ENCODE results near the gene SCML1.

Gene SCML1

GRCh38 chrX:17736856-17737709 is at the start of gene SCML1:
Gene SCML1 (plus strand): TSS chrX:17737493. CDS start chrX:17744187, 6,694 bp downstream.
- Histone ChIP-seq H3K4me3 (peak within 1 kb of the TSS; percentile 42 to 60 (median 48)), H3K27ac (peak within 1 kb of the TSS in 20 of 21 experiments; percentile 45 to 89 (median 66))

GRCh38 chrX:17687648-17688047 is 49.6 kb upstream of the SCML1 start:
- Histone ChIP-seq H3K27ac (no peak overlapping the region), H3K4me3 (no peak overlapping the region)

GRCh38 chrX:17689971-17690409 is 47.3 kb upstream of the SCML1 start:
- Histone ChIP-seq H3K27ac (no peak overlapping the region), H3K4me3 (no peak overlapping the region)

- no peak overlapping the region for H3K27ac ChIP-seq
- H3K4me3 ChIP-seq: no peak overlapping the region
Observed at GRCh38 chrX:17692709-17693346, 44.5 kb upstream of the SCML1 start.

GRCh38 chrX:17697191-17697590 is 40.1 kb upstream of the SCML1 start:
- H3K27ac ChIP-seq: no peak overlapping the region
- H3K4me3 ChIP-seq: no peak overlapping the region

GRCh38 chrX:17700976-17701375 is 36.3 kb upstream of the SCML1 start:
- Histone ChIP-seq H3K27ac (no peak overlapping the region), H3K4me3 (no peak overlapping the region)

- no peak overlapping the region for H3K4me3 ChIP-seq
- no peak overlapping the region for H3K27ac ChIP-seq
Observed at GRCh38 chrX:17703201-17703600, 34.1 kb upstream of the SCML1 start.

- H3K27ac ChIP-seq: no peak overlapping the region
- H3K4me3 ChIP-seq: no peak overlapping the region
Observed at GRCh38 chrX:17705211-17705610, 32.1 kb upstream of the SCML1 start.

GRCh38 chrX:17706676-17707075 is 30.6 kb upstream of the SCML1 start:
- Histone ChIP-seq H3K4me3 (no peak overlapping the region), H3K27ac (no peak overlapping the region)

GRCh38 chrX:17707731-17708130 is 29.6 kb upstream of the SCML1 start:
- H3K27ac ChIP-seq: no peak overlapping the region
- H3K4me3 ChIP-seq: no peak overlapping the region

GRCh38 chrX:17710871-17711301 is 26.4 kb upstream of the SCML1 start:
- H3K27ac ChIP-seq: peak overlapping the region in 1 of 21 experiments; percentile 8

GRCh38 chrX:17713288-17713687 is 24.0 kb upstream of the SCML1 start:
- Histone ChIP-seq H3K27ac (no peak overlapping the region), H3K4me3 (no peak overlapping the region)

More at GRCh38 chrX:17710871-17711301, 26.4 kb upstream of the SCML1 start:
- no peak overlapping the region for H3K4me3 ChIP-seq

GRCh38 chrX:17718649-17719165 is 18.6 kb upstream of the SCML1 start:
- Histone ChIP-seq H3K4me3 (no peak overlapping the region), H3K27ac (no peak overlapping the region)

- Histone ChIP-seq H3K27ac (no peak overlapping the region), H3K4me3 (no peak overlapping the region)
Observed at GRCh38 chrX:17719711-17720110, 17.6 kb upstream of the SCML1 start.

GRCh38 chrX:17721715-17722114 is 15.6 kb upstream of the SCML1 start:
- Histone ChIP-seq H3K27ac (no peak overlapping the region), H3K4me3 (no peak overlapping the region)

- Histone ChIP-seq H3K27ac (no peak overlapping the region), H3K4me3 (no peak overlapping the region)
Observed at GRCh38 chrX:17725181-17725580, 12.1 kb upstream of the SCML1 start.

- Histone ChIP-seq H3K27ac (no peak overlapping the region), H3K4me3 (no peak overlapping the region)
Observed at GRCh38 chrX:17732138-17732783, 5.0 kb upstream of the SCML1 start.

GRCh38 chrX:17735406-17735805 is 1.9 kb upstream of the SCML1 start:
- Histone ChIP-seq H3K27ac (no peak overlapping the region), H3K4me3 (no peak overlapping the region)

GRCh38 chrX:17736478-17736855 is 826 bp upstream of the SCML1 start:
- Histone ChIP-seq H3K27ac (peak overlapping the region in 12 of 21 experiments; percentile 14 to 82 (median 58)), H3K4me3 (peak overlapping the region; percentile 26 to 60 (median 31))

GRCh38 chrX:17737710-17737985 is 355 bp downstream of the SCML1 start:
- peak overlapping the region in 19 of 21 experiments; percentile 45 to 89 (median 66) for H3K27ac ChIP-seq
- H3K4me3 ChIP-seq: peak overlapping the region; percentile 42 to 60 (median 48)

Measured in skin epidermis (tissue), 12 donors.